HG02678 (cell line): ENCODE results near the gene FCGR2B.
"Not testable (repeated sequence)": the region's sequence is repeated elsewhere in the genome, so short reads cannot be mapped to it uniquely, and the experiment has no call there.

Experiments
- ATAC-seq: cut with Tn5 transposase; IDR thresholded peaks from one replicate; pipeline ENCODE4 v1.9.1; 2021; ENCODE audit warnings: mild to moderate bottlenecking, moderate library complexity; ENCODE audit not compliant: unreplicated experiment

FCGR2B gene

DNA sequence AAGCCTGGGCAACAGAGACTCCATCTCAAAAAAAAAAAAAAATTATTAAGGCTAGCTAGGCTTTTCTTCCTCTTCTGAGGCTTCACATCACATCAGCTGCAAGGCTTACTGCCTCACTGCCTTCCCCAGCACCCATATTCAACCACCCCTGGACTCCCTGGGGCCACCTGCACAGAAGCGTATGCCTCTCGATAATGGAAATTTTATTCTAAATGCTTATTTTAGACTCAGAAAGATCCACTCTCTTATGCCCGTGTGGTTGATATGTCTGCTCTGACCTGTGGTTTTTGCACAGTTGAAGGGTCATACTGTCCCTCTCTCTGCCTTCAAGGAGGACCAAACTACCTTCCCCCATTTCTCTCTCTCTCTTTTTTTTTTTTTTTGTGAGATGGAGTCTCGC, 42.6 kb downstream of the FCGR2B start:
- ATAC-seq = peak; percentile 41

- ATAC-seq = no peak
Observed at GRCh38 chr1:161706113-161706481, 43.2 kb downstream of the FCGR2B start.

- peak; percentile 63 for ATAC-seq
Observed at GRCh38 chr1:161706482-161707347, 43.8 kb downstream of the FCGR2B start, which contains the start of gene FCRLA. Gene FCRLA (plus strand): TSS chr1:161707229. CDS start chr1:161707265, 36 bp downstream.

GRCh38 chr1:161707503-161707902, 44.6 kb downstream of the FCGR2B start:
- ATAC-seq = no peak

GRCh38 chr1:161709373-161709772, 46.4 kb downstream of the FCGR2B start:
- no peak for ATAC-seq

- ATAC-seq = no peak
Observed at GRCh38 chr1:161710560-161710959, 47.6 kb downstream of the FCGR2B start.

- peak; percentile 60 for ATAC-seq
Observed at GRCh38 chr1:161718559-161719324, 55.8 kb downstream of the FCGR2B start.

- peak; percentile 38 for ATAC-seq
Observed at GRCh38 chr1:161719325-161719611, 56.3 kb downstream of the FCGR2B start.

- no peak for ATAC-seq
Observed at GRCh38 chr1:161720422-161720821, 57.5 kb downstream of the FCGR2B start.

DNA sequence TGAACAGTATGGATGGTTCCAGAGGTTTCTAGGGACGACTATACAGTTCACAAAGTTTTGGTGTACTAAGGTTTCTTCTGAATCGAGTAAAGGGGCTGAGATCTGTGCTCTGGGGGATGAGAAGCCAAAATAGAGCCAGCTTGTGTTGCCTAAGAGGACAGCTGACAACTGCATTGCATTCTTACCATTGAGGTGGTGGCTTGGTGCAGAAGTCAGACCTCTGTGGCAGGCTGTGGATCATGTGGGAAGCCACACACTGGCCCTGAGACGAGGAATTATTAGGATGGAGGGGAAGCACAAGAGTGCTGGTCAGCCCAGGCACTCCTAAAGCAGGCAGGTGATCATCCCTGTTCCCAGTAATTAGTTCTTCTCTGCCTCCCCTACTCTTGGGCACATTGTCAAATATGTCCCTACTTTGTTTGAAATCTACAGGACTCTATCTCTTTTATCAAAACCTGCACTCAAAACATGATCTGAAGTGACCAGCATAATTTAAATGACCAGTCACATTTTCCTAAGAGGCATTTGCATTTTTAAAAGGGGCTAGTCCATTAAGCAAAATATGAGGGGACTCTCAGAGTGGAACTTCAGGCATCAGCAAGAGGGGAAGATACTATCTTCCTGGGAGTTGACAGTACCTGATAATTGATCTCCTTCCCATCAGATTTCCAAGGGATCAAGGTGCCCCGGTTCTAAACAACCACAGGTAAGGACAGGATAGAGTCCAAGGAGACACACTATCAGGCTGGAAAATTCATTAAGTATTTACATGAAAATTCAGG, 58.2 kb downstream of the FCGR2B start, which contains the start of gene FCRLB:
FCRLB (plus strand) TSS at position 589 of the 782 bp plus-strand sequence. CDS start 1,129 bp downstream, outside the sequence.
- no peak for ATAC-seq

- ATAC-seq = no peak
Observed at GRCh38 chr1:161721738-161722343, 58.9 kb downstream of the FCGR2B start.

DNA sequence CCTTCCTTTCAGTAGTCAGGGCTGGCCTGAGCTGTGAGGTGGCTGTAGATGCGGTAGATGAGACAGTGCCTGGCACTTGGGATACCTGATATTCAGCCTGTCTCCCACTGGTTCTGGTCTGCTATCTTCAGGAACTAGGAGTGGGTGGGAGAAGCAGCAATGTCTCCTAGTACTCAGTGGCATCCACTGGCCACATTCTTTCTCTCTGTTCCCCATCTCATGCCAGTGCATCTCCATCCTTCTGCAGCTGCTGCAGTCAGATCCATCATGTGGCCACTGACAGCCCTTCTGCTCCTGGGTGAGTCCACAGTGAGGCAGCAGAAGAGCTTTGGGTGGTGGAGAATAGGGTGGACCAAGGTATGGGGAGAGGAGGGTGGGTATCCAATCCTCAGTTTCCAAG, 59.5 kb downstream of the FCGR2B start:
- ATAC-seq = no peak

GRCh38 chr1:161723459-161724141, 60.7 kb downstream of the FCGR2B start:
- no peak for ATAC-seq

- not testable (repeated sequence) for ATAC-seq
Observed at GRCh38 chr1:161725258-161725907, 62.4 kb downstream of the FCGR2B start.

GRCh38 chr1:161725908-161726472, 63.0 kb downstream of the FCGR2B start:
- ATAC-seq = peak; percentile 22

GRCh38 chr1:161726473-161727255, 63.7 kb downstream of the FCGR2B start:
- peak; percentile 57 for ATAC-seq

GRCh38 chr1:161727256-161727924, 64.4 kb downstream of the FCGR2B start:
- peak; percentile 15 for ATAC-seq
